GM12878 (cell line): ENCODE measurements around the gene SENP3. TPM values are rescaled to one million over a fixed set of nuclear protein-coding genes. Genes with fewer than 3 reads are reported as not detected.

ENCODE experiments used
- ATAC-seq: fragments of 200-7000 bp; cut with Tn5 transposase; 3 replicates; pipeline ENCODE4 v1.9.1; 2020; ENCODE audit warnings: mild to moderate bottlenecking, moderate library complexity
- BruUV-seq: library from RNA; stranded (reverse); fragments of 400-500 nt; replicated peaks from 2 replicates; lab custom pipeline; 2021; lab: Mats Ljungman, UMichigan
- CTCF ChIA-PET: fragments of 300-600 bp; sonication (Branson Sonifier 250); formaldehyde crosslinking; extraction: SDS; loops from one replicate; lab custom pipeline; 2021; ENCODE audit warnings: inconsistent platforms; lab: Yijun Ruan, JAX
- POLR2A ChIA-PET: fragments of 350-600 bp; formaldehyde crosslinking; extraction: SDS; loops from one replicate; lab custom pipeline; 2021; ENCODE audit warnings: inconsistent platforms; lab: Charles Lee
- RAD21 ChIA-PET: fragments of 300-600 bp; sonication (Branson Sonifier 250); formaldehyde crosslinking; loops from one replicate; lab custom pipeline; 2023; ENCODE audit warnings: antibody characterized with exemption; ENCODE audit not compliant: unreplicated experiment; lab: Charles Lee
- SMC1A ChIA-PET: fragments of 300-600 bp; sonication (Branson Sonifier 250); formaldehyde crosslinking; loops from one replicate; lab custom pipeline; 2023; ENCODE audit not compliant: unreplicated experiment, uncharacterized antibody; lab: Charles Lee
- DNase-seq: peaks from one replicate; pipeline ENCODE4 v3.0.0-alpha.2; 2011; ENCODE audit warnings: low read depth, low spot score
- FAIRE-seq: peaks from 3 replicates; lab custom pipeline; 2011; peaks lifted over from hg19 to GRCh38; lab: Jason Lieb, UNC
- H2AFZ ChIP-seq: 2 replicates; pipeline ENCODE4 v1.6.0; 2011; ENCODE audit warnings: low read depth, low read length, control low read depth; ENCODE audit not compliant: control insufficient read depth
- H3K27ac ChIP-seq: 2 replicates; pipeline ENCODE4 v1.5.1; 2011; ENCODE audit warnings: control low read depth; ENCODE audit not compliant: control insufficient read depth, insufficient read depth
- H3K27me3 ChIP-seq, 2 experiments: replicated peaks in 1 of 2; 2 replicates each; pipeline versions ENCODE4 v1.6.0 to v1.6.1; 2011; ENCODE audit warnings: low read length in 1 of 2; ENCODE audit not compliant: control insufficient read depth in 2 of 2, insufficient read depth in 2 of 2
- H3K36me3 ChIP-seq, 2 experiments: 2 replicates each; pipeline ENCODE4 v1.5.1; 2011; ENCODE audit warnings: low read length in 1 of 2; ENCODE audit not compliant: control insufficient read depth in 2 of 2, insufficient read depth in 2 of 2
- H3K4me1 ChIP-seq: 2 replicates; pipeline ENCODE4 v1.6.1; 2011; ENCODE audit warnings: mild to moderate bottlenecking, low read length, moderate library complexity, mixed read lengths; ENCODE audit not compliant: control insufficient read depth, insufficient read depth
- H3K4me2 ChIP-seq: 2 replicates; pipeline ENCODE4 v1.6.0; 2011; ENCODE audit warnings: control low read depth; ENCODE audit not compliant: control insufficient read depth, insufficient read depth
- H3K4me3 ChIP-seq: fragments of 200-600 bp; sonication (generic); 2 replicates; pipeline ENCODE4 v1.5.1; 2016
- H3K79me2 ChIP-seq: 2 replicates; pipeline ENCODE4 v1.6.0; 2011; ENCODE audit warnings: low read length; ENCODE audit not compliant: control insufficient read depth, insufficient read depth
- H3K9ac ChIP-seq: 2 replicates; pipeline ENCODE4 v1.8.0; 2011; ENCODE audit warnings: low read length, control low read depth, mixed read lengths; ENCODE audit not compliant: control insufficient read depth, insufficient read depth
- H3K9me3 ChIP-seq: replicated peaks from 3 replicates; pipeline ENCODE4 v1.5.1; 2011; ENCODE audit warnings: mild to moderate bottlenecking, low read length; ENCODE audit not compliant: control insufficient read depth, insufficient read depth
- H4K20me1 ChIP-seq: 2 replicates; pipeline ENCODE4 v1.6.0; 2011; ENCODE audit not compliant: control insufficient read depth, insufficient read depth
- E2F4 ChIP-seq: IDR thresholded peaks from 2 replicates; pipeline ENCODE4 v1.6.1; 2012; ENCODE audit warnings: low read depth, low read length, improper control_type of control experiment
- ELK1 ChIP-seq: IDR thresholded peaks from 2 replicates; pipeline ENCODE4 v1.6.1; 2012; ENCODE audit warnings: low read depth, low read length, improper control_type of control experiment
- EP300 ChIP-seq, 2 experiments: fragments of 150-350 bp in 1 of 2; IDR thresholded peaks; 2 replicates each; pipeline ENCODE4 v1.6.1; 2011 to 2012; ENCODE audit warnings: low read depth in 2 of 2, low read length in 2 of 2, borderline replicate concordance in 1 of 2, improper control_type of control experiment in 1 of 2, inconsistent platforms in 1 of 2; ENCODE audit not compliant: control insufficient read depth in 1 of 2
- FOS ChIP-seq: IDR thresholded peaks from 3 replicates; pipeline ENCODE4 v1.6.1; 2011; ENCODE audit warnings: borderline replicate concordance; ENCODE audit not compliant: insufficient read length; ENCODE audit errors: extremely low read depth
- SIN3A ChIP-seq: IDR thresholded peaks from 2 replicates; pipeline ENCODE4 v1.6.1; 2012; ENCODE audit warnings: low read depth, low read length, improper control_type of control experiment
- SKIL ChIP-seq: fragments of 450-650 bp; IDR thresholded peaks from 2 replicates; pipeline ENCODE4 v1.6.1; 2017; ENCODE audit warnings: mild to moderate bottlenecking, low read depth, inconsistent platforms; ENCODE audit not compliant: poor library complexity, severe bottlenecking
- ZBED1 ChIP-seq: IDR thresholded peaks from 2 replicates; pipeline ENCODE4 v1.6.1; 2016; ENCODE audit warnings: borderline replicate concordance
- ZNF24 ChIP-seq: fragments of 450-650 bp; IDR thresholded peaks from 2 replicates; pipeline ENCODE4 v1.6.1; 2017; ENCODE audit warnings: antibody characterized with exemption, mild to moderate bottlenecking
- WGBS: methylation state at CpG from one replicate; pipeline ENCODE4 v1.1.6; 2016; ENCODE audit warnings: low lambda C conversion rate; ENCODE audit not compliant: insufficient replicate concordance, insufficient coverage; ENCODE audit errors: missing lambda C conversion rate; 5-methylcytosine and 5-hydroxymethylcytosine counted together
- in situ Hi-C: fragments of 300-500 bp; cut with MboI; formaldehyde crosslinking; loops from 9 replicates; pipeline ENCODE4 v1.14.3; 2018; ENCODE audit warnings: mixed read lengths
- intact Hi-C: fragments of 100-400 bp; cut with micrococcal nuclease; formaldehyde crosslinking; loops from one replicate; pipeline ENCODE4 v1.14.2; 2022; ENCODE audit not compliant: unreplicated experiment
- polyA plus RNA-seq, 11 experiments: library from polyadenylated mRNA; depleted of rRNA in 4 of 11; unstranded in 6 of 11; stranded (reverse) in 5 of 11; fragments of >200 nt; fragmentation: Nextera tagmentation in 4 of 11; fragmentation: Illumina TruSeq in 1 of 11; extraction: Ambion mirVana in 4 of 11; extraction: Trizol in 1 of 11; gene quantifications; 1 replicate in 1 of 11; 2 replicates in 10 of 11; pipeline versions ENCODE4 v1.2.1 to v1.2.3, GENCODE V29; 2011 to 2016; ENCODE audit warnings: inconsistent platforms in 2 of 11, missing spikeins in 2 of 11, low read depth in 1 of 11
- total RNA-seq, 4 experiments: library from RNA; depleted of rRNA in 3 of 4; stranded (reverse); fragments of >200 nt in 3 of 4; fragmentation: Illumina TruSeq in 1 of 4; extraction: Trizol in 1 of 4; gene quantifications; 2 replicates each; pipeline versions ENCODE4 v1.2.1 to v1.2.3, GENCODE V29; 2013 to 2021
- TF ChIP-seq, protein P1 (sequence below): fragments of 450-650 bp; IDR thresholded peaks from 2 replicates; pipeline ENCODE4 v1.6.1; 2017; ENCODE audit warnings: mild to moderate bottlenecking, moderate library complexity

Gene SENP3
- total and polyA plus RNA-seq, 10 of the 15 experiments (the other 5 are each of a cell fraction or from before 2014, with no cell fraction given), result 1.8 to 113 (median 72.3) TPM

DNA sequence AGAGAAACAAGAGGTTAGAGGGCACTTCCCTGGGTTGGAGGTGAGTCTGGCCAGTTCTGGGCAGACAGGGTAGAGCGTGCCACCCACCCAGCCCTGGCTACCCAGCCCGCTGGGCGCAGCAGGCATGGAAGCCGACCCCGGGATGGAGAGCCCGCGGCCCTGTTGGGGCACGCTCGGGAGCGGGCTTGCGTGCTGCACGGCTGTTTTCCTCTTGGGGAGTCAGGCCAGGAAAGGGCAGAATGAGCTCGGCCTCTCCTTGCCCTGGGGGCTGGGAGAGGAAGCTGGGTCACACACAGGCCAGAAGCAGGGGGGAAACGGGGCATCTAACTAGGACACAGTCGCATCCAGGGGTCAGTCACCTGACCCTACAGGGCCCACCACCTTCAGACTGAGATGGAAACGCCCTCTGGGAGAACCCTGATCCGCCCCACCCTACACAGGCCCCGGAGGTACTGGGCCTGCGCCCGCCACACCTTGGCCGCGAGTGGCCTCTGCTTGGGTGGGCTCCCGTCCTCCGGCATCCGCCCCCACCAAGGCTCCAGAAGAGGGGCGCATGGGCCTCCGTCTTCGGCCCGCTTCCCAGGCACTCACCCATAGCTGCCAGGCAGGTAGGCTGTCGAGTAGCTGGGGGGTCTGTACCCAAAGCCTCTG, 27.0 kb downstream of the SENP3 start:
- Histone ChIP-seq H2AFZ (no peak overlapping the region), H3K79me2 (peaks cover 13% of the 10 kb centered on the region), H3K9ac (no peak overlapping the region), H3K27me3 (no peaks in the 10 kb centered on the region), H3K4me2 (no peak overlapping the region), H3K4me1 (peaks cover 3% of the 10 kb centered on the region; the same call in 1 of the 2 replicates), H3K9me3 (no peaks in the 10 kb centered on the region), H3K4me3 (no peak overlapping the region), H4K20me1 (no peaks in the 10 kb centered on the region), H3K27ac (no peak overlapping the region), H3K36me3 (peaks cover 7 to 17% of the 10 kb centered on the region in 2 experiments)
- in situ Hi-C loops, result no loop called here
- DNase-seq, result no peak
- ATAC-seq, result no peak
- CTCF ChIA-PET, result interaction anchor here (0.7 to 2.6 kb wide), 13 partner anchors 8 to 233 kb away, joined by 3 to 14 read pairs (median 5); partner anchors contain the start of genes SENP3, TMEM95, TP53 and WRAP53
- intact Hi-C loops, result no loop called here
- RAD21 ChIA-PET, result interaction anchor here (0.9 to 1.4 kb wide), 6 partner anchors 10 to 99 kb away, joined by 3 to 5 read pairs (median 3); partner anchors contain the start of genes CD68, SAT2 and WRAP53
- SMC1A ChIA-PET, result interaction anchor here (0.7 to 1.6 kb wide), 5 partner anchors 9 to 233 kb away, joined by 3 to 8 read pairs (median 3); partner anchors contain the start of genes CD68, TP53 and WRAP53
- 85% methylated on average over 29 of the region's 30 CpGs for WGBS
- no TSS peak for BruUV-seq
- no peak for FAIRE-seq
- POLR2A ChIA-PET, result no interaction called here
- TF ChIP-seq SIN3A (no peak), ELK1 (no peak), E2F4 (no peak), EP300 (IDR thresholded peaks at IDR 0.05; ENCODE audit: borderline replicate concordance in 1 of 2, control insufficient read depth in 1 of 2, low read depth in 2 of 2, low read length in 2 of 2) (no peak), SKIL (no peak), FOS (no peak), ZNF24 (no peak), ZBED1 (no peak)
- TF ChIP-seq, protein P1, sequence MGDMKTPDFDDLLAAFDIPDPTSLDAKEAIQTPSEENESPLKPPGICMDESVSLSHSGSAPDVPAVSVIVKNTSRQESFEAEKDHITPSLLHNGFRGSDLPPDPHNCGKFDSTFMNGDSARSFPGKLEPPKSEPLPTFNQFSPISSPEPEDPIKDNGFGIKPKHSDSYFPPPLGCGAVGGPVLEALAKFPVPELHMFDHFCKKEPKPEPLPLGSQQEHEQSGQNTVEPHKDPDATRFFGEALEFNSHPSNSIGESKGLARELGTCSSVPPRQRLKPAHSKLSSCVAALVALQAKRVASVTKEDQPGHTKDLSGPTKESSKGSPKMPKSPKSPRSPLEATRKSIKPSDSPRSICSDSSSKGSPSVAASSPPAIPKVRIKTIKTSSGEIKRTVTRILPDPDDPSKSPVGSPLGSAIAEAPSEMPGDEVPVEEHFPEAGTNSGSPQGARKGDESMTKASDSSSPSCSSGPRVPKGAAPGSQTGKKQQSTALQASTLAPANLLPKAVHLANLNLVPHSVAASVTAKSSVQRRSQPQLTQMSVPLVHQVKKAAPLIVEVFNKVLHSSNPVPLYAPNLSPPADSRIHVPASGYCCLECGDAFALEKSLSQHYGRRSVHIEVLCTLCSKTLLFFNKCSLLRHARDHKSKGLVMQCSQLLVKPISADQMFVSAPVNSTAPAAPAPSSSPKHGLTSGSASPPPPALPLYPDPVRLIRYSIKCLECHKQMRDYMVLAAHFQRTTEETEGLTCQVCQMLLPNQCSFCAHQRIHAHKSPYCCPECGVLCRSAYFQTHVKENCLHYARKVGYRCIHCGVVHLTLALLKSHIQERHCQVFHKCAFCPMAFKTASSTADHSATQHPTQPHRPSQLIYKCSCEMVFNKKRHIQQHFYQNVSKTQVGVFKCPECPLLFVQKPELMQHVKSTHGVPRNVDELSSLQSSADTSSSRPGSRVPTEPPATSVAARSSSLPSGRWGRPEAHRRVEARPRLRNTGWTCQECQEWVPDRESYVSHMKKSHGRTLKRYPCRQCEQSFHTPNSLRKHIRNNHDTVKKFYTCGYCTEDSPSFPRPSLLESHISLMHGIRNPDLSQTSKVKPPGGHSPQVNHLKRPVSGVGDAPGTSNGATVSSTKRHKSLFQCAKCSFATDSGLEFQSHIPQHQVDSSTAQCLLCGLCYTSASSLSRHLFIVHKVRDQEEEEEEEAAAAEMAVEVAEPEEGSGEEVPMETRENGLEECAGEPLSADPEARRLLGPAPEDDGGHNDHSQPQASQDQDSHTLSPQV, result no peak
